Iris pigment epithelial cell (primary cell): Measurements from ENCODE around the gene MISP.
"Not testable (repeated sequence)": the region's sequence is repeated elsewhere in the genome, so short reads cannot be mapped to it uniquely, and the experiment has no call there.

Source experiments
- DNase-seq: peaks from one replicate; pipeline ENCODE4 v3.0.0-alpha.2; 2011; ENCODE audit warnings: low read depth

Gene MISP

GRCh38 chr19:750640-751423 is at the start of gene MISP:
Gene MISP (plus strand): TSS chr19:751112. CDS start chr19:756947, 5,835 bp downstream.
- no peak for DNase-seq

GRCh38 chr19:702847-703246 is 48.1 kb upstream of the MISP start:
- DNase-seq, result not testable (repeated sequence)

- no peak for DNase-seq
Measured at GRCh38 chr19:703329-703650, 47.6 kb upstream of the MISP start.

GRCh38 chr19:703651-704446 is 47.1 kb upstream of the MISP start:
- peak; percentile 47 for DNase-seq

- no peak for DNase-seq
Measured at GRCh38 chr19:704447-704741, 46.5 kb upstream of the MISP start.

GRCh38 chr19:708154-709143 is 42.5 kb upstream of the MISP start, which contains the start of gene PALM:
Gene PALM (plus strand): TSS chr19:708935. CDS start chr19:709147, 212 bp downstream.
- no peak for DNase-seq

- no peak for DNase-seq
Measured at GRCh38 chr19:709196-709964, 41.5 kb upstream of the MISP start.

- DNase-seq, result no peak
Measured at GRCh38 chr19:709965-710571, 40.8 kb upstream of the MISP start.

- DNase-seq, result no peak
Measured at GRCh38 chr19:710767-711166, 40.1 kb upstream of the MISP start.

GRCh38 chr19:711254-711653 is 39.7 kb upstream of the MISP start:
- DNase-seq, result no peak

- DNase-seq, result no peak
Measured at GRCh38 chr19:715347-715746, 35.6 kb upstream of the MISP start.

GRCh38 chr19:718251-718951 is 32.5 kb upstream of the MISP start:
- DNase-seq, result no peak

- DNase-seq, result peak; percentile 23
Measured at GRCh38 chr19:718991-719512, 31.9 kb upstream of the MISP start.

- DNase-seq, result no peak
Measured at GRCh38 chr19:719636-720344, 31.1 kb upstream of the MISP start.

- DNase-seq, result no peak
Measured at GRCh38 chr19:720345-721160, 30.4 kb upstream of the MISP start.

GRCh38 chr19:722553-723101 is 28.3 kb upstream of the MISP start:
- no peak for DNase-seq

- no peak for DNase-seq
Measured at GRCh38 chr19:723247-723646, 27.7 kb upstream of the MISP start.

GRCh38 chr19:723714-724113 is 27.2 kb upstream of the MISP start:
- DNase-seq, result no peak
